ENCODE results near the gene AQP3. TPM values are rescaled to one million over a fixed set of nuclear protein-coding genes. Genes with fewer than 3 reads are reported as not detected.

The AQP3 gene
- total and polyA plus RNA-seq, 2 of the 4 experiments (the other 2 are of a cell fraction) = 3.8 to 12.2 TPM

DNA sequence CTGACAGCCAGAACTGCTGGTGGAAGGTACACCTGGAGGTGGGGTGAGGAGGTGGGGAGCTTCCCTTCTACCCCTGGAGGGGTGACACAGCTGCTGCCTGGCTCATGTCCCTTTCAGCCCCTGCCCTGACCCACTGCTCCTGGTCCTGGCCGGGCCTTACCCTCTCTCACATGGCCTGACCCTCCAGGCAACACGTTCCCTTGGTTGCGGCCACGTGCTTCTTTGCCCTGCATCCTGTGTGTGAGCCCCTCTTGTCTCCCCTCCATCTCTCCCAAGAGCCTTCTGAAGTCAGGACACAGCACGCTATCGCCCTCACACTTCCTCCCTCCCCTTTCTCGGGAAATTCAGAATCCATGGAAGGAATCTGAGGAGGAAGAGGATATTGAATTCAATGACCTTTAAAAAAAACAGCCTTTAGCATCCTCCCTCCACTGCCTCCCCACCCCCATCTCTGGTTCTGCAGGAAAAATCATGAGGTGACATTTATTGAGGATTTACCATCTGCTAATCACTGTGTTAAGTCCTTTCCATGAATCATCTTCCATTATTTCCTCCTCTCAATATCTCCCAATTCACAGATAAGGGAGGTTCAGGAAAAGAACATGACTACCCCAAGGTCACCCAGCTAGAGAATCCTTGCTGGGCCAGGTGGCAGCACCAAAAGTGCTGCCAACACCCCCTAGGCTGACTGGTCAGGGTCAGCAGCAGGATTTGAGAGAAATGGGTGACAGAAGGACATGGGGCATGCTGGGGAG, 8.3 kb downstream of the AQP3 start:
- ChIA-PET CTCF (no interaction called here), POLR2A (ENCODE audit: unreplicated experiment) (no interaction called here)
- H3K4ac ChIP-seq (ENCODE audit: low read depth, low read length) = no peak overlapping the region
- no peak for ATAC-seq (ENCODE audit: low read depth)
- H2BK5ac ChIP-seq (ENCODE audit: low read depth, low read length, poor library complexity, severe bottlenecking) = no peak overlapping the region
- H3K14ac ChIP-seq (replicated peaks; ENCODE audit: low read depth, low read length) = no peak overlapping the region
- H2AFZ ChIP-seq (replicated peaks; ENCODE audit: low read length, poor library complexity) = no peak overlapping the region
- no peak overlapping the region for H4K8ac ChIP-seq (ENCODE audit: low read depth in 2 of 2, low read length in 2 of 2)
- no TSS peak for BruUV-seq (replicated peaks)
- no peaks in the 10 kb centered on the region for H3K36me3 ChIP-seq (ENCODE audit: control insufficient read depth, insufficient read depth, low read length)
- dilution Hi-C loops (cut with HindIII; ENCODE audit: low sequenced_read_pairs, unreplicated experiment) (no loop called here), intact Hi-C loops (cut with micrococcal nuclease) (no loop called here), in situ Hi-C loops (cut with MboI; ENCODE audit: low sequenced_read_pairs) (no loop called here)
- no CpG with 5 or more reads among the region's 7 CpGs for WGBS, 2 experiments (ENCODE audit: extremely low coverage in 2 of 2, insufficient read length in 1 of 2)
- no peak overlapping the region for H3K23ac ChIP-seq (ENCODE audit: low read depth, low read length)
- no peaks in the 10 kb centered on the region for H4K20me1 ChIP-seq (ENCODE audit: insufficient read depth, low read length)
- H4K5ac ChIP-seq (ENCODE audit: low read depth, low read length) = no peak overlapping the region
- no peak overlapping the region for H3K18ac ChIP-seq (ENCODE audit: low read depth, low read length)
- H3K9me3 ChIP-seq (ENCODE audit: control insufficient read depth, insufficient read depth, low read length) = no peaks in the 10 kb centered on the region
- H3K4me2 ChIP-seq (ENCODE audit: low read depth, low read length) = no peak overlapping the region
- H3K27ac ChIP-seq (ENCODE audit: insufficient read depth, low read length) = no peak overlapping the region
- no peak overlapping the region for H4K91ac ChIP-seq (ENCODE audit: insufficient read depth, low read depth, low read length)
- no peak for DNase-seq
- H3K56ac ChIP-seq (ENCODE audit: extremely low read depth, insufficient read depth, low read length) = no peak overlapping the region
- peaks cover 34% of the 10 kb centered on the region for H3K27me3 ChIP-seq (ENCODE audit: control insufficient read depth, insufficient read depth, low read length)
- H2BK120ac ChIP-seq (ENCODE audit: low read depth, low read length) = no peak overlapping the region
- H2BK20ac ChIP-seq (ENCODE audit: low read depth, low read length) = no peak overlapping the region
- H2AK5ac ChIP-seq (ENCODE audit: low read depth, low read length) = no peak overlapping the region; the same call in 1 of the 2 replicates
- no peak for TF ChIP-seq POLR2A (IDR thresholded peaks at IDR 0.05; ENCODE audit: low read depth, low read length)
- TF ChIP-seq NFE2L2 (IDR thresholded peaks at IDR 0.05; ENCODE audit: low read depth, low read length) = no peak
- TF ChIP-seq BHLHE40 (IDR thresholded peaks at IDR 0.05; ENCODE audit: low read depth, low read length) = no peak
- H3K4me3 ChIP-seq (ENCODE audit: insufficient read depth, low read depth, low read length) = no peak overlapping the region
- H2AK9ac ChIP-seq (replicated peaks; ENCODE audit: low read depth, low read length, poor library complexity) = no peak overlapping the region
- H2BK15ac ChIP-seq (ENCODE audit: low read depth, low read length) = no peak overlapping the region
- no peaks in the 10 kb centered on the region for H3K79me1 ChIP-seq (ENCODE audit: low read depth in 1 of 2, low read length in 2 of 2)
- no peak overlapping the region for H3K9ac ChIP-seq (ENCODE audit: low read depth, low read length)
- peaks cover 8% of the 10 kb centered on the region; the same call in 1 of the 2 replicates for H3K9me1 ChIP-seq (ENCODE audit: insufficient read depth, low read length)
- peaks cover 2% of the 10 kb centered on the region; the same call in 1 of the 2 replicates for H3K4me1 ChIP-seq (ENCODE audit: control insufficient read depth, insufficient read depth, low read length)
